Measurements from ENCODE around the gene UBE2H.

DNA sequence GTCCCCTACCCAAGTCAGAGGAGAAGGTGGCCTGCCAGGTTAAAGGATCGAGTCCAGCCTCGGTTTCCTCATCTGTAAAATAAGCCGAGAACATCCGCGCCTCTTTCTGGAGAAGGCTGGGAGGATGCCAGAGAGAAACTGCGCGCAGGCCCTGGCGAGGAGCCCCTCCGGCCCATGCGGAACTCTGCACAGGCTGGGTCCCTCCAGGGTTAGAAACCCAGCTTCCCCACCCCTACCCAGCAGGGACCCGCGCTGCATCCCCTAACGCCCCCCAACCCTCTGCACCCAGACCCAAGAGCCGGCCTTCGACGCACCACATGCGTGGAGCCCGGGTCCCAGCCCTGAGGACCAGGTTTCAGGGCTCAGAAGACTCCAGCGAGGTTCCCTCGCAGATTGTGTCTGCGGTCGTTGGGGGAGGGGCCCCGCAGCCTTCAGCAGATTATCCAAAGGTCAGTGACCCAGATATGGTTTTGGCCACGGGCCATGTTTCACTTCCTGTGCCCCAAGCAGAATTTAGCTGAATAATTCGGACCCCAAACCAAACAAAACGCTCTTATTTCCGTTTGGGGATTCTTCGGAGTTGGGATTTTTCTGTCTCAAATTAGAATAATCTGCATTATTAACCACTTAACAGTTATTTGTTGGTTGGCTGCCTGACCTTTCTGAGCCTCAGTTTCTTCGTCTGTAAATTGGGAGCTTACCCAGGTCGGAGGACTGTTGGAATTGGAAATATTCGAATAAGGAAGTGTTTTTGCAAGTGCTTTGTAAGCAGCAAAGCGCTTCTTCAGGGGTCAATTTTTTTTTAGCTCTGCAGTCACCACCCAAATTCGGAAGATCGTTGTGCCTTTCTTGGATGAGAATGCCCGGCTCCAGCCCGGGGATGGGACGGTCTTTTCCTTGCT is 167.7 kb downstream of the UBE2H start:
- TF ChIP-seq POLR2AphosphoS5 (IDR thresholded peaks at IDR 0.05; ENCODE audit: low read length) (no peak), HDAC6 (IDR thresholded peaks at IDR 0.05; ENCODE audit: unreplicated experiment) (no peak), NR2F1 (conservative IDR thresholded peaks at IDR 0.05) (peak; percentile 92), SP1 (IDR thresholded peaks at IDR 0.05; ENCODE audit: low read depth, low read length) (no peak)
- TF ChIP-seq, protein P1, sequence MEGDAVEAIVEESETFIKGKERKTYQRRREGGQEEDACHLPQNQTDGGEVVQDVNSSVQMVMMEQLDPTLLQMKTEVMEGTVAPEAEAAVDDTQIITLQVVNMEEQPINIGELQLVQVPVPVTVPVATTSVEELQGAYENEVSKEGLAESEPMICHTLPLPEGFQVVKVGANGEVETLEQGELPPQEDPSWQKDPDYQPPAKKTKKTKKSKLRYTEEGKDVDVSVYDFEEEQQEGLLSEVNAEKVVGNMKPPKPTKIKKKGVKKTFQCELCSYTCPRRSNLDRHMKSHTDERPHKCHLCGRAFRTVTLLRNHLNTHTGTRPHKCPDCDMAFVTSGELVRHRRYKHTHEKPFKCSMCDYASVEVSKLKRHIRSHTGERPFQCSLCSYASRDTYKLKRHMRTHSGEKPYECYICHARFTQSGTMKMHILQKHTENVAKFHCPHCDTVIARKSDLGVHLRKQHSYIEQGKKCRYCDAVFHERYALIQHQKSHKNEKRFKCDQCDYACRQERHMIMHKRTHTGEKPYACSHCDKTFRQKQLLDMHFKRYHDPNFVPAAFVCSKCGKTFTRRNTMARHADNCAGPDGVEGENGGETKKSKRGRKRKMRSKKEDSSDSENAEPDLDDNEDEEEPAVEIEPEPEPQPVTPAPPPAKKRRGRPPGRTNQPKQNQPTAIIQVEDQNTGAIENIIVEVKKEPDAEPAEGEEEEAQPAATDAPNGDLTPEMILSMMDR (IDR thresholded peaks at IDR 0.05 in 2 of 3, conservative IDR thresholded peaks at IDR 0.05 in 1 of 3; ENCODE audit: control insufficient read depth in 2 of 3, extremely low read depth in 1 of 3, insufficient read depth in 1 of 3, low read depth in 3 of 3, low read length in 3 of 3): no peak

All from GM12878 (cell line).